Neural crest cell (in vitro differentiated cells): ENCODE data around the gene MFSD2A. TPM values are rescaled to one million over a fixed set of nuclear protein-coding genes. Genes with fewer than 3 reads are reported as not detected.

Experiments
- DNase-seq: peaks from one replicate; pipeline ENCODE4 v3.0.0; 2021; ENCODE audit warnings: low read depth, mixed read lengths, low spot score
- H3K27ac Mint-ChIP-seq: one replicate; pipeline ENCODE4 v1.8.0; 2021; ENCODE audit warnings: mild to moderate bottlenecking, mixed read lengths; ENCODE audit not compliant: unreplicated experiment
- H3K27me3 Mint-ChIP-seq: 2 replicates; pipeline ENCODE4 v1.8.0; 2021; ENCODE audit warnings: low read depth, mild to moderate bottlenecking, mixed read lengths
- H3K36me3 Mint-ChIP-seq: 2 replicates; pipeline ENCODE4 v1.8.0; 2021; ENCODE audit warnings: low read depth, mild to moderate bottlenecking, mixed read lengths
- H3K4me1 Mint-ChIP-seq: 2 replicates; pipeline ENCODE4 v1.8.0; 2021; ENCODE audit warnings: mixed read lengths
- H3K4me3 Mint-ChIP-seq: one replicate; pipeline ENCODE4 v1.8.0; 2021; ENCODE audit warnings: mild to moderate bottlenecking, mixed read lengths
- H3K9me3 Mint-ChIP-seq: 2 replicates; pipeline ENCODE4 v1.8.0; 2021; ENCODE audit warnings: mixed read lengths
- total RNA-seq: library from RNA; stranded (reverse); gene quantifications from 2 replicates; pipeline ENCODE4 v1.2.1, GENCODE V29; 2021
- TF ChIP-seq, protein P1 (sequence below): fragments of 200-600 bp; sonication (generic); conservative IDR thresholded peaks from 2 replicates; pipeline ENCODE4 v1.5.0; 2021; ENCODE audit warnings: antibody characterized with exemption, mild to moderate bottlenecking

The MFSD2A gene
- total RNA-seq, 1 donor from 2014 or later: 20.9 TPM

- TF ChIP-seq, protein P1, sequence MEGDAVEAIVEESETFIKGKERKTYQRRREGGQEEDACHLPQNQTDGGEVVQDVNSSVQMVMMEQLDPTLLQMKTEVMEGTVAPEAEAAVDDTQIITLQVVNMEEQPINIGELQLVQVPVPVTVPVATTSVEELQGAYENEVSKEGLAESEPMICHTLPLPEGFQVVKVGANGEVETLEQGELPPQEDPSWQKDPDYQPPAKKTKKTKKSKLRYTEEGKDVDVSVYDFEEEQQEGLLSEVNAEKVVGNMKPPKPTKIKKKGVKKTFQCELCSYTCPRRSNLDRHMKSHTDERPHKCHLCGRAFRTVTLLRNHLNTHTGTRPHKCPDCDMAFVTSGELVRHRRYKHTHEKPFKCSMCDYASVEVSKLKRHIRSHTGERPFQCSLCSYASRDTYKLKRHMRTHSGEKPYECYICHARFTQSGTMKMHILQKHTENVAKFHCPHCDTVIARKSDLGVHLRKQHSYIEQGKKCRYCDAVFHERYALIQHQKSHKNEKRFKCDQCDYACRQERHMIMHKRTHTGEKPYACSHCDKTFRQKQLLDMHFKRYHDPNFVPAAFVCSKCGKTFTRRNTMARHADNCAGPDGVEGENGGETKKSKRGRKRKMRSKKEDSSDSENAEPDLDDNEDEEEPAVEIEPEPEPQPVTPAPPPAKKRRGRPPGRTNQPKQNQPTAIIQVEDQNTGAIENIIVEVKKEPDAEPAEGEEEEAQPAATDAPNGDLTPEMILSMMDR: no peak
- Mint-ChIP-seq H3K36me3 (peaks cover 9% of the 10 kb centered on the region), H3K9me3 (no peaks in the 10 kb centered on the region), H3K4me1 (no peaks in the 10 kb centered on the region), H3K4me3 (no peak overlapping the region), H3K27ac (no peak overlapping the region), H3K27me3 (no peaks in the 10 kb centered on the region)
- no peak for DNase-seq
Measured at GRCh38 chr1:39964552-39964951, 9.6 kb downstream of the MFSD2A start.

- TF ChIP-seq, protein P1: no peak
- Mint-ChIP-seq H3K27me3 (no peaks in the 10 kb centered on the region), H3K36me3 (peaks cover 9% of the 10 kb centered on the region), H3K27ac (no peak overlapping the region), H3K9me3 (no peaks in the 10 kb centered on the region), H3K4me3 (no peak overlapping the region), H3K4me1 (no peaks in the 10 kb centered on the region)
- DNase-seq: no peak
Measured at GRCh38 chr1:39965044-39965443, 10.1 kb downstream of the MFSD2A start.

DNA sequence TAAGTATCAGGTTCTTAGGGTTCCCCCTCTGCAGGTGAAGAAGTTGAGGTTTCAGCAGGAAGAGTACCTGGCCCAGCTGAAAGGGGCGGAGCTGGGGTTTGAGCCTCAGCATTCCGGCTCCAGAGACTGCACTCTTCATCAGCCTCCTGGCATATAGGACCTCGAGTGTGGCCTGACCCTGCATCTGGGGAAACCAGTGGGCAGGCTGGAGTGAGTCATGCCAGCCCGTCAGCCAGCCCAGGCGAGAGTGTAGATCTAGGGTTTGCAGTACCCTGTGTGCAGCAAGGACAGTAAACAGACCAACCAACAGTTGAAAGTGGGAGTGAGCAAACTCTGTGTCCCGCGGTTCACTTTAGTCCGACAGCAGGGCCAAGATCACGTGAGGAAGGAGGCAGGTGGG, 14.1 kb downstream of the MFSD2A start:
- Mint-ChIP-seq H3K4me1 (peaks cover 6% of the 10 kb centered on the region), H3K4me3 (no peak overlapping the region), H3K36me3 (peaks cover 6% of the 10 kb centered on the region), H3K27me3 (no peaks in the 10 kb centered on the region), H3K9me3 (no peaks in the 10 kb centered on the region), H3K27ac (no peak overlapping the region)
- DNase-seq: no peak
- TF ChIP-seq, protein P1: no peak

- no peak overlapping the region for H3K4me3 Mint-ChIP-seq
- TF ChIP-seq, protein P1: no peak
- DNase-seq: no peak
Measured at GRCh38 chr1:39969531-39970270, 14.8 kb downstream of the MFSD2A start.

DNA sequence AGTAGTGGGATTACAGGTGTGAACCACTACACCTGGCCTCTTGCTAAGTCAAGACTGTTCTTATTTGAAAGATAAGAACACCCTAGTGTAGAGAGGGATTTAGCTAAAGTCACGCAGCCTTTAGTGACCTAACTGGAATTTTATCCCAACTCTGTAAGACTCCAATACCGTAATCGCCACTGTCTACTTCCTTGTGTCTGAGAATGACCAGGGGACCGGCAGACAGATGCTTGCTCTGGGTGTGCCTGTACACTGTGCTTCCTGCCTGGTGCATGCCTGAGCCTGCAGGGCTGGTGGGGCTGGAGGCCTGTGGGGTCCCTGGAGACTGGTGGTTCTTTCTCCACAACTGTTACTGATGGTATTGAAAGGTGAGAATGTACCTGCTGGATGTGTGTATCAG, 15.3 kb downstream of the MFSD2A start:
- no peaks in the 10 kb centered on the region for H3K27me3 Mint-ChIP-seq
- TF ChIP-seq, protein P1: no peak
- H3K4me1 Mint-ChIP-seq: peaks cover 6% of the 10 kb centered on the region
- DNase-seq: no peak
- H3K9me3 Mint-ChIP-seq: no peaks in the 10 kb centered on the region
- no peak overlapping the region for H3K27ac Mint-ChIP-seq
- peaks cover 6% of the 10 kb centered on the region for H3K36me3 Mint-ChIP-seq
- no peak overlapping the region for H3K4me3 Mint-ChIP-seq

More at GRCh38 chr1:39969531-39970270, 14.8 kb downstream of the MFSD2A start:
- Mint-ChIP-seq H3K4me1 (peaks cover 6% of the 10 kb centered on the region), H3K27me3 (no peaks in the 10 kb centered on the region), H3K9me3 (no peaks in the 10 kb centered on the region), H3K36me3 (peaks cover 6% of the 10 kb centered on the region), H3K27ac (no peak overlapping the region)
